ENCODE data around the gene IGFBP4.

The IGFBP4 gene

GRCh38 chr17:40431231-40431602, 12.0 kb upstream of the IGFBP4 start:
- DNase-seq (ENCODE audit: low spot score) (no peak), FAIRE-seq (peak; percentile 55)

GRCh38 chr17:40432864-40433528, 10.3 kb upstream of the IGFBP4 start:
- FAIRE-seq (no peak), DNase-seq (ENCODE audit: low spot score) (no peak)

- no peak for FAIRE-seq
- DNase-seq (ENCODE audit: low spot score) = no peak
Measured at GRCh38 chr17:40433551-40434415, 9.5 kb upstream of the IGFBP4 start.

- DNase-seq (ENCODE audit: low spot score) = no peak
- FAIRE-seq = no peak
Measured at GRCh38 chr17:40436636-40437035, 6.6 kb upstream of the IGFBP4 start.

GRCh38 chr17:40437095-40437732, 6.0 kb upstream of the IGFBP4 start:
- peak; percentile 68 for FAIRE-seq
- no peak for DNase-seq (ENCODE audit: low spot score)

- DNase-seq (ENCODE audit: low spot score) = no peak
- peak; percentile 62 for FAIRE-seq
Measured at GRCh38 chr17:40440166-40440565, 3.1 kb upstream of the IGFBP4 start.

GRCh38 chr17:40442392-40443195, 656 bp upstream of the IGFBP4 start:
- DNase-seq (ENCODE audit: low spot score) = no peak
- no peak for FAIRE-seq

- DNase-seq (ENCODE audit: low spot score) = no peak
- FAIRE-seq = no peak
Measured at GRCh38 chr17:40443988-40444899, 994 bp downstream of the IGFBP4 start.

GRCh38 chr17:40445751-40446468, 2.7 kb downstream of the IGFBP4 start:
- DNase-seq (ENCODE audit: low spot score) = no peak
- FAIRE-seq = no peak

GRCh38 chr17:40447148-40447644, 3.9 kb downstream of the IGFBP4 start:
- FAIRE-seq (no peak), DNase-seq (ENCODE audit: low spot score) (no peak)

GRCh38 chr17:40447806-40448205, 4.6 kb downstream of the IGFBP4 start:
- DNase-seq (ENCODE audit: low spot score) (no peak), FAIRE-seq (no peak)

GRCh38 chr17:40448213-40448638, 5.0 kb downstream of the IGFBP4 start:
- DNase-seq (ENCODE audit: low spot score) = no peak
- no peak for FAIRE-seq

GRCh38 chr17:40448639-40449261, 5.5 kb downstream of the IGFBP4 start:
- no peak for FAIRE-seq
- no peak for DNase-seq (ENCODE audit: low spot score)

- DNase-seq (ENCODE audit: low spot score) (peak; percentile 35), FAIRE-seq (no peak)
Measured at GRCh38 chr17:40450175-40450574, 6.9 kb downstream of the IGFBP4 start.

GRCh38 chr17:40451420-40451819, 8.2 kb downstream of the IGFBP4 start:
- no peak for FAIRE-seq
- DNase-seq (ENCODE audit: low spot score) = no peak

- FAIRE-seq = no peak
- DNase-seq (ENCODE audit: low spot score) = peak; percentile 41
Measured at GRCh38 chr17:40452216-40452787, 9.1 kb downstream of the IGFBP4 start.

GRCh38 chr17:40452921-40453378, 9.7 kb downstream of the IGFBP4 start:
- FAIRE-seq (peak; percentile 56), DNase-seq (ENCODE audit: low spot score) (peak; percentile 53)

- DNase-seq (ENCODE audit: low spot score) (no peak), FAIRE-seq (no peak)
Measured at GRCh38 chr17:40453881-40454612, 10.8 kb downstream of the IGFBP4 start.
